Endothelial cell of umbilical vein (primary cell): ENCODE data around the gene ADTRP. TPM values are rescaled to one million over a fixed set of nuclear protein-coding genes. Genes with fewer than 3 reads are reported as not detected.

Experiments used
- BruUV-seq: library from RNA; stranded (reverse); fragments of 400-500 nt; replicated peaks from 2 replicates; lab custom pipeline; 2021; lab: Mats Ljungman, UMichigan
- CTCF ChIA-PET: fragments of 300-600, 350-600 bp; sonication (Branson Sonifier 250); formaldehyde crosslinking; loops from one replicate; lab custom pipeline; 2021; ENCODE audit warnings: antibody characterized with exemption, inconsistent platforms; lab: Charles Lee
- POLR2A ChIA-PET: fragments of 300-600, 350-600 bp; sonication (Branson Sonifier 250); formaldehyde crosslinking; loops from one replicate; lab custom pipeline; 2021; ENCODE audit warnings: antibody characterized with exemption, inconsistent platforms; lab: Charles Lee
- DNase-seq: peaks from one replicate; pipeline ENCODE4 v3.0.0-alpha.2; 2011; ENCODE audit warnings: low read depth, low spot score
- FAIRE-seq: peaks from 2 replicates; lab custom pipeline; 2011; peaks lifted over from hg19 to GRCh38; lab: Jason Lieb, UNC
- H2AFZ ChIP-seq: 2 replicates; pipeline ENCODE4 v1.6.0; 2012; ENCODE audit warnings: low read depth, low read length, control low read depth, inconsistent platforms
- H3K27ac ChIP-seq: 2 replicates; pipeline ENCODE4 v1.5.1; 2011; ENCODE audit warnings: low read depth, mild to moderate bottlenecking, control low read depth, low read length, moderate library complexity; ENCODE audit not compliant: insufficient read depth
- H3K27me3 ChIP-seq, 2 experiments: 2 replicates each; pipeline versions ENCODE4 v1.6.0 to v1.6.1; 2011; ENCODE audit warnings: low read length in 2 of 2, mixed read lengths in 1 of 2; ENCODE audit not compliant: control insufficient read depth in 2 of 2, insufficient read depth in 2 of 2
- H3K36me3 ChIP-seq, 2 experiments: 2 replicates in 1 of 2; 3 replicates in 1 of 2; pipeline ENCODE4 v1.5.1; 2011; ENCODE audit warnings: low read length in 2 of 2, mild to moderate bottlenecking in 1 of 2, moderate library complexity in 1 of 2; ENCODE audit not compliant: control insufficient read depth in 2 of 2, insufficient read depth in 2 of 2; ENCODE audit errors: extremely low read depth in 1 of 2
- H3K4me1 ChIP-seq: 3 replicates; pipeline ENCODE4 v1.5.1; 2011; ENCODE audit warnings: mild to moderate bottlenecking, low read length; ENCODE audit not compliant: control insufficient read depth, insufficient read depth; ENCODE audit errors: extremely low read depth
- H3K4me2 ChIP-seq: 2 replicates; pipeline ENCODE4 v1.6.1; 2011; ENCODE audit warnings: low read length, control low read depth, mixed read lengths; ENCODE audit not compliant: insufficient read depth
- H3K4me3 ChIP-seq, 3 experiments: fragments of 200-600 bp in 1 of 3; sonication (generic), shearing (Covaris generic) in 1 of 3; replicated peaks in 1 of 3; 2 replicates each; pipeline ENCODE4 v1.5.1; 2011 to 2016; ENCODE audit warnings: control low read depth in 3 of 3, low read length in 3 of 3, mild to moderate bottlenecking in 2 of 3, inconsistent platforms in 1 of 3, low read depth in 1 of 3, moderate library complexity in 1 of 3; ENCODE audit not compliant: insufficient read depth in 1 of 3
- H3K79me2 ChIP-seq: 2 replicates; pipeline ENCODE4 v1.6.0; 2012; ENCODE audit warnings: low read length, inconsistent platforms; ENCODE audit not compliant: control insufficient read depth, insufficient read depth
- H3K9ac ChIP-seq: replicated peaks from 2 replicates; pipeline ENCODE3; 2011; ENCODE audit warnings: low read length, control low read depth; ENCODE audit not compliant: insufficient read depth; ENCODE audit errors: extremely low read depth
- H3K9me1 ChIP-seq: replicated peaks from 3 replicates; pipeline ENCODE4 v1.6.0; 2011; ENCODE audit warnings: mild to moderate bottlenecking, low read length; ENCODE audit not compliant: control insufficient read depth, insufficient read depth; ENCODE audit errors: extremely low read depth
- H3K9me3 ChIP-seq: replicated peaks from 2 replicates; pipeline ENCODE4 v1.5.1; 2012; ENCODE audit warnings: low read length, inconsistent platforms; ENCODE audit not compliant: control insufficient read depth, insufficient read depth
- H4K20me1 ChIP-seq: replicated peaks from 2 replicates; pipeline ENCODE3; 2011; ENCODE audit warnings: mild to moderate bottlenecking, low read length; ENCODE audit not compliant: control insufficient read depth, insufficient read depth; ENCODE audit errors: extremely low read depth
- EZH2 ChIP-seq: IDR thresholded peaks from 2 replicates; pipeline ENCODE4 v1.6.1; 2012; ENCODE audit warnings: borderline replicate concordance, low read depth, mild to moderate bottlenecking, moderate library complexity, low read length, inconsistent platforms; ENCODE audit not compliant: severe bottlenecking
- FOS ChIP-seq: IDR thresholded peaks from 2 replicates; pipeline ENCODE4 v1.6.1; 2011; ENCODE audit warnings: mild to moderate bottlenecking, low read length, moderate library complexity, borderline replicate concordance; ENCODE audit not compliant: insufficient read depth
- GATA2 ChIP-seq: IDR thresholded peaks from 2 replicates; pipeline ENCODE4 v1.7.0; 2011; ENCODE audit warnings: low read depth, mild to moderate bottlenecking, moderate library complexity, mixed read lengths, low read length; ENCODE audit not compliant: insufficient read length, insufficient read depth
- JUN ChIP-seq: IDR thresholded peaks from 2 replicates; pipeline ENCODE4 v1.6.1; 2011; ENCODE audit warnings: borderline replicate concordance, low read depth; ENCODE audit not compliant: insufficient read length, insufficient read depth
- MYC ChIP-seq: IDR thresholded peaks from one replicate; pipeline ENCODE4 v1.6.1; 2011; ENCODE audit warnings: mild to moderate bottlenecking, low read depth, low read length
- POLR2A ChIP-seq: IDR thresholded peaks from 2 replicates; pipeline ENCODE4 v1.6.1; 2012; ENCODE audit warnings: low read depth, mild to moderate bottlenecking, control low read depth, low read length
- POLR2AphosphoS5 ChIP-seq: IDR thresholded peaks from 2 replicates; pipeline ENCODE4 v1.6.1; 2012; ENCODE audit warnings: low read depth, mild to moderate bottlenecking, control low read depth, low read length, moderate library complexity; ENCODE audit not compliant: insufficient read depth
- dilution Hi-C: fragments of 300-500 bp; cut with MboI; formaldehyde crosslinking; loops from one replicate; pipeline ENCODE4 v1.15.0; 2019; ENCODE audit warnings: low sequenced_read_pairs; ENCODE audit not compliant: extremely low pct_ligation_motif_present
- intact Hi-C: fragments of 100-400 bp; cut with micrococcal nuclease; formaldehyde crosslinking; loops from one replicate; pipeline ENCODE4 v1.10.0; 2022
- polyA plus RNA-seq, 4 experiments: library from polyadenylated mRNA; depleted of rRNA in 3 of 4; stranded (reverse) in 3 of 4; unstranded in 1 of 4; fragments of >200 nt; gene quantifications; 2 replicates each; pipeline versions ENCODE4 v1.2.1 to v1.2.3, GENCODE V29; 2011 to 2012; ENCODE audit warnings: missing spikeins in 1 of 4
- total RNA-seq: library from RNA; stranded (reverse); gene quantifications from 2 replicates; pipeline ENCODE4 v1.2.3, GENCODE V29; 2021
- TF ChIP-seq, protein P1 (sequence below): IDR thresholded peaks from 2 replicates; pipeline ENCODE4 v1.6.1; 2011; ENCODE audit not compliant: insufficient read depth, insufficient read length
- TF ChIP-seq, protein P2 (sequence below), 2 donors: IDR thresholded peaks; 1 replicate in 1 of 2; 2 replicates in 1 of 2; pipeline ENCODE4 v1.5.1; 2011; ENCODE audit warnings: low read length in 2 of 2, mild to moderate bottlenecking in 2 of 2, moderate library complexity in 2 of 2, control low read depth in 1 of 2, inconsistent platforms in 1 of 2, low read depth in 1 of 2; ENCODE audit not compliant: insufficient read depth in 1 of 2; ENCODE audit errors: extremely low read depth in 1 of 2

ADTRP gene
- total and polyA plus RNA-seq, 2 donors (not counting 3 experiments of a cell fraction or from before 2014, with no cell fraction given), result 3.3 to 4.4 TPM

- FAIRE-seq, result no peak
Measured at GRCh38 chr6:11805259-11806053, 26.9 kb upstream of the ADTRP start.

More at GRCh38 chr6:11805259-11806053, 26.9 kb upstream of the ADTRP start:
- POLR2A ChIA-PET, result interaction anchor here (0.7 kb wide), 1 partner anchor 10 kb away, joined by 3 read pairs; no protein-coding TSS in a partner anchor
- no peaks in the 10 kb centered on the region for H3K79me2 ChIP-seq
- dilution Hi-C loops (no loop called here), intact Hi-C loops (no loop called here)
- TF ChIP-seq POLR2AphosphoS5 (no peak), MYC (no peak), FOS (no peak), JUN (no peak), GATA2 (no peak), POLR2A (no peak), EZH2 (no peak)
- TF ChIP-seq, protein P1, sequence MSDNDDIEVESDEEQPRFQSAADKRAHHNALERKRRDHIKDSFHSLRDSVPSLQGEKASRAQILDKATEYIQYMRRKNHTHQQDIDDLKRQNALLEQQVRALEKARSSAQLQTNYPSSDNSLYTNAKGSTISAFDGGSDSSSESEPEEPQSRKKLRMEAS, result no peak
- TF ChIP-seq, protein P2, sequence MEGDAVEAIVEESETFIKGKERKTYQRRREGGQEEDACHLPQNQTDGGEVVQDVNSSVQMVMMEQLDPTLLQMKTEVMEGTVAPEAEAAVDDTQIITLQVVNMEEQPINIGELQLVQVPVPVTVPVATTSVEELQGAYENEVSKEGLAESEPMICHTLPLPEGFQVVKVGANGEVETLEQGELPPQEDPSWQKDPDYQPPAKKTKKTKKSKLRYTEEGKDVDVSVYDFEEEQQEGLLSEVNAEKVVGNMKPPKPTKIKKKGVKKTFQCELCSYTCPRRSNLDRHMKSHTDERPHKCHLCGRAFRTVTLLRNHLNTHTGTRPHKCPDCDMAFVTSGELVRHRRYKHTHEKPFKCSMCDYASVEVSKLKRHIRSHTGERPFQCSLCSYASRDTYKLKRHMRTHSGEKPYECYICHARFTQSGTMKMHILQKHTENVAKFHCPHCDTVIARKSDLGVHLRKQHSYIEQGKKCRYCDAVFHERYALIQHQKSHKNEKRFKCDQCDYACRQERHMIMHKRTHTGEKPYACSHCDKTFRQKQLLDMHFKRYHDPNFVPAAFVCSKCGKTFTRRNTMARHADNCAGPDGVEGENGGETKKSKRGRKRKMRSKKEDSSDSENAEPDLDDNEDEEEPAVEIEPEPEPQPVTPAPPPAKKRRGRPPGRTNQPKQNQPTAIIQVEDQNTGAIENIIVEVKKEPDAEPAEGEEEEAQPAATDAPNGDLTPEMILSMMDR (IDR thresholded peaks at IDR 0.05; ENCODE audit: extremely low read depth in 1 of 2, insufficient read depth in 1 of 2, low read depth in 1 of 2, low read length in 2 of 2), result no peak
- no peak overlapping the region for H3K4me2 ChIP-seq
- H2AFZ ChIP-seq, result no peak overlapping the region
- H3K9me1 ChIP-seq, result no peaks in the 10 kb centered on the region
- no peak for DNase-seq
- CTCF ChIA-PET, result interaction anchor here (1.0 kb wide), 1 partner anchor 19 kb away, joined by 3 read pairs; no protein-coding TSS in a partner anchor
- no peaks in the 10 kb centered on the region for H4K20me1 ChIP-seq
- no peaks in the 10 kb centered on the region for H3K9me3 ChIP-seq
- H3K27me3 ChIP-seq, result no peaks in the 10 kb centered on the region
- H3K27ac ChIP-seq, result no peak overlapping the region
- H3K36me3 ChIP-seq, result no peaks in the 10 kb centered on the region
- H3K9ac ChIP-seq, result no peak overlapping the region
- no peaks in the 10 kb centered on the region for H3K4me1 ChIP-seq
- H3K4me3 ChIP-seq, result no peak overlapping the region
- no TSS peak for BruUV-seq
